ENCODE results near the gene TMCO4.

Gene TMCO4

GRCh38 chr1:19656134-19656779 lies 143.5 kb downstream of the TMCO4 start:
- Histone ChIP-seq H3K4me3 (ENCODE audit: low read length) (no peak overlapping the region), H3K9ac (ENCODE audit: low read length) (no peak overlapping the region), H2AFZ (ENCODE audit: low read depth, low read length) (no peak overlapping the region), H3K4me2 (ENCODE audit: low read length) (no peak overlapping the region), H3K4me1 (ENCODE audit: low read length) (peaks cover 3% of the 10 kb centered on the region; the same call in 1 of the 2 replicates), H4K20me1 (ENCODE audit: insufficient read depth, low read length) (no peaks in the 10 kb centered on the region), H3K9me3 (ENCODE audit: insufficient read depth, low read length) (no peaks in the 10 kb centered on the region), H3K36me3 (replicated peaks; ENCODE audit: low read depth, low read length) (no peaks in the 10 kb centered on the region), H3K79me2 (ENCODE audit: low read length) (no peaks in the 10 kb centered on the region), H3K27ac (ENCODE audit: low read length) (no peak overlapping the region), H3K27me3 (ENCODE audit: low read depth, low read length) (no peaks in the 10 kb centered on the region)
- TF ChIP-seq CTCF (IDR thresholded peaks at IDR 0.05; ENCODE audit: low read depth, low read length) (no peak), EZH2phosphoT487 (IDR thresholded peaks at IDR 0.05; ENCODE audit: low read depth) (no peak)

DNA sequence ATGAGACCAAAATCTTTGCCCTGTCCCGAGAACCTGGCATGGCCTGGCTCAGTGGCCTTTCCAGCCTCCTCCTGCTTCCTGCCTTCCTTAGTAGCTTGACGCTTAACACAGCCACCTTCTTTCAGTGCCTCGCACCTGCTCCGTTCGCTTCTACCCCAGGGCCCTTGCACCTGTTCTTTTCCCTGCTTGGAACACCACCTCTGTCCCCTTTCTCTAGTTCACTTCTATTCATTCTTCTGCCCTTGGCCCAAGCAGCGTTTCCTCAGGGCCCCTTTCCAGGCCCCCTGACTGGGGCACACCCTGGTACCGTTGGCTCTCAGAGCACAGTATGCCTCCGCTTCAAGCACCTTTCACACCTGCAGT lies 144.0 kb downstream of the TMCO4 start:
- H3K27ac ChIP-seq (ENCODE audit: low read length) = no peak overlapping the region
- TF ChIP-seq EZH2phosphoT487 (IDR thresholded peaks at IDR 0.05; ENCODE audit: low read depth) (no peak), CTCF (IDR thresholded peaks at IDR 0.05; ENCODE audit: low read depth, low read length) (no peak)
- no peak overlapping the region for H3K4me3 ChIP-seq (ENCODE audit: low read length)
- no peaks in the 10 kb centered on the region for H3K9me3 ChIP-seq (ENCODE audit: insufficient read depth, low read length)
- no peaks in the 10 kb centered on the region for H3K36me3 ChIP-seq (replicated peaks; ENCODE audit: low read depth, low read length)
- H3K79me2 ChIP-seq (ENCODE audit: low read length) = no peaks in the 10 kb centered on the region
- no peak overlapping the region for H2AFZ ChIP-seq (ENCODE audit: low read depth, low read length)
- peaks cover 6% of the 10 kb centered on the region; the same call in 1 of the 2 replicates for H3K4me1 ChIP-seq (ENCODE audit: low read length)
- no peak overlapping the region for H3K9ac ChIP-seq (ENCODE audit: low read length)
- no peaks in the 10 kb centered on the region for H4K20me1 ChIP-seq (ENCODE audit: insufficient read depth, low read length)
- H3K27me3 ChIP-seq (ENCODE audit: low read depth, low read length) = no peaks in the 10 kb centered on the region
- H3K4me2 ChIP-seq (ENCODE audit: low read length) = no peak overlapping the region

DNA sequence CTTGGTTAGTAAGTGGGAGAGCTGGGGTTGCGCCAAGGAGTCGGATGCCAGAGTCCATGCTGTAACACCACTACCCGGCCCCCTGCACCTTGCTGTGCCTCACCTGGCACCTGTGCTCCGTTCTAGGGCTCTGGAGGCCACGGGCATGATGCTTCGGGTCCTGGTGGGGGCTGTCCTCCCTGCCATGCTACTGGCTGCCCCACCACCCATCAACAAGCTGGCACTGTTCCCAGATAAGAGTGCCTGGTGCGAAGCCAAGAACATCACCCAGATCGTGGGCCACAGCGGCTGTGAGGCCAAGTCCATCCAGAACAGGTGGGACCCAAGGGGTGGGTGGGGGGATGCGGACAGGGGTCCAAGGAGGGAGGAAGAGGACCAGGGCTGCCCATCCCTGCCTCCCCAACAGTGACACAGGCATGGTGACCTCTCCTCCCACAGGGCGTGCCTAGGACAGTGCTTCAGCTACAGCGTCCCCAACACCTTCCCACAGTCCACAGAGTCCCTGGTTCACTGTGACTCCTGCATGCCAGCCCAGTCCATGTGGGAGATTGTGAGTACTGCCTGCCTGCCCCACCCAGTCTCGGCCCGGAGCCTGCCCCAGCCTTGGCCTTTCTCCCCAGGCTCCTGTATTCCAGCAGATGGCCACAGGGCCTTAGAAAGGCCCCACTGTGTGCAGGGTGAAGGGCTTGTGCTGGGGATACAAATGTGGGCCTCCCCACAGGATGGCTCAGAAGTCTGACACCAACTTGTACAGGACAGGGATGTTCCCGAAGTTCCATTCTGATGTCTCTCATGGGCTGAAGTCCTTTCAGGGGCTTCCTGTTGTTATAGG lies 144.6 kb downstream of the TMCO4 start:
- no peak overlapping the region for H2AFZ ChIP-seq (ENCODE audit: low read depth, low read length)
- H3K4me1 ChIP-seq (ENCODE audit: low read length) = peaks cover 6% of the 10 kb centered on the region; the same call in 1 of the 2 replicates
- no peaks in the 10 kb centered on the region for H3K79me2 ChIP-seq (ENCODE audit: low read length)
- no peak overlapping the region for H3K4me2 ChIP-seq (ENCODE audit: low read length)
- TF ChIP-seq CTCF (IDR thresholded peaks at IDR 0.05; ENCODE audit: low read depth, low read length) = no peak
- TF ChIP-seq EZH2phosphoT487 (IDR thresholded peaks at IDR 0.05; ENCODE audit: low read depth) = no peak
- no peaks in the 10 kb centered on the region for H4K20me1 ChIP-seq (ENCODE audit: insufficient read depth, low read length)
- H3K36me3 ChIP-seq (replicated peaks; ENCODE audit: low read depth, low read length) = no peaks in the 10 kb centered on the region
- H3K9me3 ChIP-seq (ENCODE audit: insufficient read depth, low read length) = no peaks in the 10 kb centered on the region
- no peak overlapping the region for H3K27ac ChIP-seq (ENCODE audit: low read length)
- no peak overlapping the region for H3K9ac ChIP-seq (ENCODE audit: low read length)
- H3K4me3 ChIP-seq (ENCODE audit: low read length) = no peak overlapping the region
- no peaks in the 10 kb centered on the region for H3K27me3 ChIP-seq (ENCODE audit: low read depth, low read length)

- H3K27me3 ChIP-seq (ENCODE audit: low read depth, low read length) = no peaks in the 10 kb centered on the region
- no peak overlapping the region for H3K4me3 ChIP-seq (ENCODE audit: low read length)
- H4K20me1 ChIP-seq (ENCODE audit: insufficient read depth, low read length) = no peaks in the 10 kb centered on the region
- no peaks in the 10 kb centered on the region for H3K36me3 ChIP-seq (replicated peaks; ENCODE audit: low read depth, low read length)
- H3K9ac ChIP-seq (ENCODE audit: low read length) = no peak overlapping the region
- no peaks in the 10 kb centered on the region for H3K9me3 ChIP-seq (ENCODE audit: insufficient read depth, low read length)
- peaks cover 6% of the 10 kb centered on the region; the same call in 1 of the 2 replicates for H3K4me1 ChIP-seq (ENCODE audit: low read length)
- no peak for TF ChIP-seq EZH2phosphoT487 (IDR thresholded peaks at IDR 0.05; ENCODE audit: low read depth)
- TF ChIP-seq CTCF (IDR thresholded peaks at IDR 0.05; ENCODE audit: low read depth, low read length) = no peak
- H3K4me2 ChIP-seq (ENCODE audit: low read length) = no peak overlapping the region
- H3K27ac ChIP-seq (ENCODE audit: low read length) = no peak overlapping the region
- H2AFZ ChIP-seq (ENCODE audit: low read depth, low read length) = no peak overlapping the region
- no peaks in the 10 kb centered on the region for H3K79me2 ChIP-seq (ENCODE audit: low read length)
Measured at GRCh38 chr1:19654386-19654785, 145.3 kb downstream of the TMCO4 start.
